MV-4-11 (cell line): ENCODE results near the gene GADD45B.
"Not testable (repeated sequence)": the region's sequence is repeated elsewhere in the genome, so short reads cannot be mapped to it uniquely, and the experiment has no call there.

ENCODE experiments used
- DNase-seq: peaks from one replicate; lab custom pipeline; 2025; lab: John Stamatoyannopoulos, UW

GADD45B gene

DNA sequence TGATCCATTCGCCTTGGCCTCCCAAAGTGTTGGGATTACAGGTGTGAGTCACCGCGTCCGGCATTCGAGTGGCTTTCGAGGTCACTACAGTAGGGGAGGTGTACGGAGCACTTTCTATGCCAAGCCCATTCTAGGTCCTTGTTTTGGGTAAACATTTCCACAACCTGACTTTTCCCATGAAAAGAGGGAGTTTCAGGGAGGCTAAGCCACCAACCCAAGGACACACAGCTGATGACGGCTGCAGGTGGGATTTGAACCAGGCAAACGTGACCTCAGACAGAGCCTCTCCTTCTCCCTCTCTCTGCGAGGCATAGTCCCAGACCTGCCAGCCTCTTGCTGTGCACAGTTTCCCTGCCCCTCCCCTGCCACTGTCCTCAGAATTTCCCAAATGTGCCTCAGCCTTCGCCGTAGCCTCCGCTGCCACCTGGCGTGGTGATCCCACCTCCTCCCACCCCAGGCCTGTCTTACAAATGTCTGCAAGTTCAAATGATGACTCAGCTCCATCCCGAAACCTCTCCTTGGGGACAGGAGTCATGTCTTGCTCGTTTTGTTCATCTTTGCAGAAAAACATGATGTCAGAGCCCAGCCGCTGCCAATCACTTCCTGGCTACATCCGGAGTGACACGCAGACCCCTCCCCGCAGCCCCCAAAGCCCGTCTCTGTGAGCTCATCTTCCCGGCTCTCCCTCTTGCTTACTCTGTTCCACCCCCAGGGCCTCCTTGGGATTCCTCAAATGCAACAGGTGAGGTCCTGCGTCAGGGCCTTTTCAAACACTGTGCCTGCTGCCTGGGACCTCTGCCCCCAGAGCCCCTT lies 6.6 kb upstream of the GADD45B start:
- DNase-seq = peak; percentile 71

DNA sequence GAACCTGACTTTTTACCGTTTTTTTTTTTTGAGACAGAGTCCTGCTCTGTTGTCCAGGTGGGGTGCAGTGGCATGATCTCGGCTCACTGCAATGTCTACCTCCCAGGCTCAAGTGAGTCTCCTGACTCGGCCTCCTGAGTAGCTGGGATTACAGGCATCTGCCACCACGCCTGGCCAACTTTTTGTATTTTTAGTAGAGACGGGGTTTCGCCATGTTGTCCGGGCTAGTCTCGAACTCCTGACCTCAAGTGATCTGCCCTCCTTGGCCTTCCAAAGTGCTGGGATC lies 6.1 kb upstream of the GADD45B start:
- DNase-seq = not testable (repeated sequence)

DNA sequence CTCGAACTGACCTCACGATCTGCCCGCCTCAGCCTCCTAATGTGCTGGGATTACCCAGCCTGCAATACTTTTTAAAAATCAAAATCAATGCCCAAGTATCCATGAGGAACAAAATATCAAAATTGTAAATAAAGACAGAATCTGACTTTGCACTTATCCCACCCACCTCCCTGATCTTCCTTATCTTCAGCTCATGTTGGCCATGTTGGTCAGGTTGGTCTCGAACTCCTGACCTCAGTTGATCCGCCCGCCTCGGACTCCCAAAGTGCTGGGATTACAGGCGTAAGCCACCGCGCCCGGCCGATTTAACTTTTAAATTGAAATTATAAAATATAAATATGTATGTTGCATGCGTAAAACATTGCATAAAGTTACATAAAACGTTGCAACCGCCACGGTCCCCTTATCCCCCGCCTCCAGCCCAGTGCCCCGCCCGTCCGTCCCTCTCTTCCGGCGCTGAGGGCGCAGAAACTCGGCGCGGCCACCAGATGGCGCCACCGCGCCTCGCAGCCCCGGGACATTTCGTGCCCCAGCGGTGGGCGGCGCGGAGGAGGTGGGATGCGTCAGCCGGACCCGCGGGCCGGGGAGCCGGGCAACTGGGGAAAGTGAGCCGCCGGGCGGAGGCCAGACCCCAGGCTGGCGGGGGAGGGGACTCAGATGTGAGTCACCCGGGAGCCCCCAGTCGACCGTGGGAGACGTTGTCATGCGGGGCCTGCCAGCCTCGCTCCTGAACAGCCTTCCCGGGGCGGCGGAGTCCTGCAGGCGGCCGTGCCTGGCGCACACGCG lies 1.5 kb upstream of the GADD45B start:
- DNase-seq = peak; percentile 75

DNA sequence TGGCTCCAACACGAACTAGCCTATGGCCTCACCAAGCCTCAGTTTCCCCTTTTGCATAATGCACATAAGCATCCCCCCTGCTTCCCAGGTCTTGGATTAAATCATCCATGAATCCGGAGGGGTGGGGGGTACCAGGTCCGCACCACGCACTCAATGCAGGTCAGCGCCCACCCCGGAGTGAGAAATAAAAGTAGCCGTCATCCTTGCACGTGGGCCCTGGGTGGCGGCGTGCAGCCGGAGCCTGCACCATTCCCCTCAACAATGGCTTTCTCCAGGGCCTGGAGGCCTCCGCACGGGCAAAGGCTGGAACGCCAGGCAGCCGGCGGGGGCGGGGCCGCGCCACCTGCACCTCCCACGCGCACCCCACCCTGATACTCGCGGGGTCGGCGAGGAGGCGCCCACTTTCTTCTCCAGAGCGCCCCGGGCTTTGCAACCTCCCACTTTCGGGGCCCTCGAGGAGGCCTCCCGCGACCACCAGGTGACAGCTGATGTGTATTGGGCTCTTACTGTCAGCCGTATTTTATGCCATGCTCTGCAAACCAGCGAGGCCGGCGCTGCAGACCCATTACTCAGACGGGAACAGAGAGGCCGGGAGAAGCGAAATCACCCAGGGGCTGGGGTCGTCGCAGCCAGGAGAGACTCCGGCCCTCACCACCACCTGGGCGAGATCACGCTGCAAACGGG lies 767 bp upstream of the GADD45B start:
- peak; percentile 44 for DNase-seq

DNA sequence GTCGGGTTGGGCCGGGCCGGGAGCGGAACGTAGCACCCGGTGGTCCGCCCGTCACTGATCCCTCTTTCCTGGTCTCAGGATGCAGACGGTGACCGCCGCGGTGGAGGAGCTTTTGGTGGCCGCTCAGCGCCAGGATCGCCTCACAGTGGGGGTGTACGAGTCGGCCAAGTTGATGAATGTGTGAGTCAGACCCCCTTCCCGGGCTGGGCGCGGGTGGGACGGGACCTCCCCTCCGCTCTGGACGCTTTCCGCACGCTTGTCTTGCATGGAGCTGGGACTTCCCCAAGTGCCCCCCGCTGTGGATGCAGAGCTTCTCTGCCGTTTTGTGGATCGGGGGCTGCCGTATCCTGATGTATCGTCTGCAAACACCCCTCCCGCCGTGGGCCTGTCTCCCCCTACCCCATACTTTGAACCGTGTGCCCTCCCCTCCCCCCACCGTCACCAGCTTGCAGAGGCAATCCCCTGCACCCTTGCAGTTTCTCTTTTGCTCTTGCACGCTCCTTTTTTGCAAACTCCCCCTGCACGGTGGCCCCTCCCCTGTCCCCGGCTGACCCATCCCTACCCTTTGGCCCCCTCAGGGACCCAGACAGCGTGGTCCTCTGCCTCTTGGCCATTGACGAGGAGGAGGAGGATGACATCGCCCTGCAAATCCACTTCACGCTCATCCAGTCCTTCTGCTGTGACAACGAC lies 669 bp downstream of the GADD45B start:
- DNase-seq = peak; percentile 63

DNA sequence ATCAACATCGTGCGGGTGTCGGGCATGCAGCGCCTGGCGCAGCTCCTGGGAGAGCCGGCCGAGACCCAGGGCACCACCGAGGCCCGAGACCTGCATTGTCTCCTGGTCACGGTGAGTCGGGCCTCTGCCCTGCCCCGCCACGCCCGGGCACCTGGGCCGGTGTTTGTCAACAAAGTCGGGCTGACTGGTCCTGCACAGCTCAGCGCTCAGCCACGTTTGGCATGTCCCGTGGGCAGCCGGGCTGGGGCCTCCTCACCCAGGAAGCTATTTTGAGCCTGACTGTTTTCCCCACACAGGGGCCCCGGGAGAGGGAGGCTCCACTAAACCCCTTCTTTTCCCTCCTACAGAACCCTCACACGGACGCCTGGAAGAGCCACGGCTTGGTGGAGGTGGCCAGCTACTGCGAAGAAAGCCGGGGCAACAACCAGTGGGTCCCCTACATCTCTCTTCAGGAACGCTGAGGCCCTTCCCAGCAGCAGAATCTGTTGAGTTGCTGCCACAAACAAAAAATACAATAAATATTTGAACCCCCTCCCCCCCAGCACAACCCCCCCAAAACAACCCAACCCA lies 1.3 kb downstream of the GADD45B start:
- DNase-seq = no peak

DNA sequence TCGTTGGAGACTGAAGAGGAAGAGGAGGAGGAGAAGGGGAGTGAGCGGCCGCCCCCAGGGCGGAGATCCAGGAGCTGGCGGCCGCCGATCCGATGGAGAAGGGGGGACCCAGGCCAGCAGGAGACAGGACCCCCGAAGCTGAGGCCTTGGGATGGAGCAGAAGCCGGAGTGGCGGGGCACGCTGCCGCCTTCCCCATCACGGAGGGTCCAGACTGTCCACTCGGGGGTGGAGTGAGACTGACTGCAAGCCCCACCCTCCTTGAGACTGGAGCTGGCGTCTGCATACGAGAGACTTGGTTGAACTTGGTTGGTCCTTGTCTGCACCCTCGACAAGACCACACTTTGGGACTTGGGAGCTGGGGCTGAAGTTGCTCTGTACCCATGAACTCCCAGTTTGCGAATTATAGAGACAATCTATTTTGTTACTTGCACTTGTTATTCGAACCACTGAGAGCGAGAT lies 1.8 kb downstream of the GADD45B start:
- DNase-seq = no peak

DNA sequence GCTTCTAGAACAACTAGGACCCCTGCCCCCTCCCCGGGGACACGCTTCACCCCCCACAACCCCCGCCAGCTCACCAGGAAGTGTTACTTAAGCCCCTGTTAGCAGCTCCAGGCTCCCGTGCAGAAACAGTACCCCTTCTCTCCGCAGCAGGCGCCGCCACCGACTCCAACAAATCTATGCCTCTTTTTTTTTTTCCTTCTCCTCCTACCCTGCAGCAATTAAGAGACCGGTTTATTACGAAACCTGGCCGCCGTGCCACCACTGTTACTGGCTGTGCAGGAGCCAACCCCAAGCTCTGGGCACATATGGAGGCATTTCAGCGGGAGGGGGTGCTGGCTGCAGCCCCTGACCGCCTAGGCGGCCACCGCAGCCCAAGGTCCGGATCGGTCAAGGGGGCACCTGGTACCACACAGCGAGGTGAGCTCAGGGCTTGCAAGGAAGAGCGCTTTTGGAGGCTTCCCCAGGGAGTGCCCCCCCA lies 2.4 kb downstream of the GADD45B start:
- DNase-seq = peak; percentile 98

DNA sequence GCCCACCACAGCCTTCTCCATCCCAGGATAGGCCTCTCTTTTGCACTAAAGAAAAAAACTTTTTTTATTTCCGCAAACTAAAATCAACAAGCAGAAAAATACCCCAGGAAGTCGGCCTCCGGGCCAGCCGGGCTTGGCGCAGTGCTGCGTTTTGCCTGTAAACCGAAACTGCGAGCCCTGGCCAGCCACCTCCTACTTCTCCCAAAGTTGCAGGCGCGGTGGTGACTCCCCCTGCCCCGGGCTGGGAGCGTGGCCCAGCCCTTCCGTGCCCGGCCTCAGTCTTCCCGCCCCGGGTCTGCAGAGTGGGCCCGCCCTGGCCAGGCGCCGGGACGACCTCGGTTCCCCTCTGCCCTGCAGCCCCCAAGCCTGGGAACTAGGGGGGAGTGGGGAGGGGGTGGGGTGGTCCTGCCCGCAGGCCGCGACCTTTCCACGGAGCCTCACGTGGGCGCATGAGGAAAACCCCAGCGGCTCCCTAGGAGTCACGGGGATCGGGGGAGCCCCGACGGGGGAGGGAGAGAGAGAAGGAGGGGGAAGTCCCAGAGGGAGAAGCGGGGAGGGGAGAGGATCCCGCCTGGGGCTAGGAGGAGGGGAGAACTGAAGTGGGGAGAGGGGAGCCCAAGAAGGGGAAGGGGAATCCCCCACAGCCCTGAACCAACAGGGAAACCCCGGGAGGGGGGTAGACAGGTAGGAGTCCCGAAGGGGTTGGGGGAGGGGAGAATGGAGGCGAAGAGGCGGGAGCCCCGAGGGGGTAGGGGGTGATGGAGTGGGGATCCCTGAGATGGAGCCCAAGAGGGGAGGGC lies 3.0 kb downstream of the GADD45B start:
- DNase-seq = peak; percentile 83

DNA sequence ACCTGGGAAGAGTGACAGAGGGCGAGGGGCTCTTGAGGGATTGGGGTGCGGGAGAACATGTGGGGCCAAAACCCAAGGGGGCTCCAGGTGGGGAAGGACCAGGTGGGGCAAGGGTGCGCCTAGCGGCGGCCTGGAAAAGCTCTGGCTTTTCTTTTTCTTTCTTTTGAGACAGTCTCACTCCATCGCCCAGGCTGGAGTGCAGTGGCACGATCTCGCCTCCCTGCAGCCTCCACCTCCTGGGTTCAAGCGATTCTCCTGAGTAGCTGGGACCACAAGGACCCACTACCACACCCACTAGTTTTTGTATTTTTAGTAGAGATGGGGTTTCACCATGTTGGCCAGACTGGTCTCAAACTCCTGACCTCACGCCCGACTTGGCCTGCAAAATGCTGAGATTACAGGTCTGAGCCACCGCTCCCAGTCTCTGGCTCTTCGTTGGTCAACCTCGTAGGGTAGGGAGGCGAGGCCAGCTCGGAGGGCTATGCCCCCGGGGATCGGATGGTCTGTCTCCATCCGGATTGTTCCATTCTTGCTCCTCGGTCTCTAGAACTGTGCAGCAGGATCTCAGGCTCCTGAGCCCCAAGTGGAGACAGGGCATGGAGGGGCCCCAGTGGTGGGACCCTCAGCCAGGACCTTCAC lies 3.7 kb downstream of the GADD45B start:
- no peak for DNase-seq

DNA sequence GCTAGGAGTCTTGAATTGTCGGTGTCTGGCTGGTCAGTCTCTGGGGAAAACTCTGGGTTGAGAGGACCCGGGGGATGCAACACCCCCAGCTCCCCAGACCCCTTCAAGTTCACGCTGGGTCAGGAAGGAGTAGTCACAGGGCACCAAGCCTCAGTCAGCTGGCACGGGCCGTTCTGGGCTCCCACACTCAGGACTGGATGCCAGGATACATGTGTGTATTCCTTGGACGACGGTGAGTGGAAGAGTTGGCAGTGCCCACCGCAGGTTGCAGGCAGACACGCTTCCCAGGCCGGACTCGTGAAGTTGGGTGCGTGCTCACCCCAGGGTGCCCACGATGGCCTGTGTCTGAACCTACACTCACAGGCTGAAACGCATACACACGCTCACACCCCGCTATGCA lies 5.5 kb downstream of the GADD45B start:
- no peak for DNase-seq

DNA sequence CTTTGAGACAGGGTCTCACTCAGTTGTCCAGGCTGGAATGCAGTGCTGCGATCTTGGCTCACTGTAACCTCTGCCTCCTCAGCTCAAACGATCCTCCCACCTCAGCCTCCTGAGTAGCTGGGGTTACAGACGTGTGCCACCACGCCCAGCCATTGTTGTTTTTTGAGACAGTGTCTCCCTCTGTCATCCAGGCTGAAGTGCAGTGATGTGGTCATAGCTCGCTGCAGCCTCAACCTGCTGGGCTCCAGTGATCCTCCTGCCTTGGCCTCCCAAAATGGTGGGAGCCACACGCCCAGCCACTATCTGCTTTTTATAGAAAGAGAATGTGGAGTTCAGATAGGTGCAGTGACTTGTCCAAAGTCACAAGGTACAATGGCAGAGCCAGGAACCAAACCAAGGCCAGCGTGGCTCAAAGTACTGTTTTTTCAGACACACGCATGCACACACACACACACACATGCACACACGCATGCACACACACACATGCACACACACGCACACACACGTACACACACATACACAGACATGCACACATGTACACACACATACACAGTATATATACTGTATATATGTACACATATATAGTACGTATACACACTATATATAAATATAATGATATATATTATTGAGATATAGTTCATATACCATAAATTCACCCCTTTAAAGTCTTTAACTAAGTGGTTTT lies 6.6 kb downstream of the GADD45B start:
- DNase-seq = no peak

DNA sequence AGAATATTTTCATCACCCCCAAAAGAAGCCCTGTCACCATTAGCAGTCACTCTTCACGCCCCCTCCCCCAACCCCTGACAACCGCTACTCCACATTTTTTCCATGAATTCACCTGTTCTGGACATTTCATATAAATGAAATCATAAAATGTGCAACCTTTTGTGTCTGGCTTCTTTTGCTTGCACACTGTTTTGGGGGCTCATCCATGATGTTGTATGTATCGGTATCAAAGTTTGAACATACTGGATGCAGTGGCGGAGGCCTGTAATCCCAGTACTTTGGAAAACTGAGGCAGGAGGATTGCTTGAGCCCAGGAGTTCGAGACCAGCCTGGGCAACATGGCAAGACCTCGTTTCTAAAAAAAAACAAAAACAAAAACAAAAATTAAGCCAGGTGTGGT lies 7.2 kb downstream of the GADD45B start:
- DNase-seq = no peak

DNA sequence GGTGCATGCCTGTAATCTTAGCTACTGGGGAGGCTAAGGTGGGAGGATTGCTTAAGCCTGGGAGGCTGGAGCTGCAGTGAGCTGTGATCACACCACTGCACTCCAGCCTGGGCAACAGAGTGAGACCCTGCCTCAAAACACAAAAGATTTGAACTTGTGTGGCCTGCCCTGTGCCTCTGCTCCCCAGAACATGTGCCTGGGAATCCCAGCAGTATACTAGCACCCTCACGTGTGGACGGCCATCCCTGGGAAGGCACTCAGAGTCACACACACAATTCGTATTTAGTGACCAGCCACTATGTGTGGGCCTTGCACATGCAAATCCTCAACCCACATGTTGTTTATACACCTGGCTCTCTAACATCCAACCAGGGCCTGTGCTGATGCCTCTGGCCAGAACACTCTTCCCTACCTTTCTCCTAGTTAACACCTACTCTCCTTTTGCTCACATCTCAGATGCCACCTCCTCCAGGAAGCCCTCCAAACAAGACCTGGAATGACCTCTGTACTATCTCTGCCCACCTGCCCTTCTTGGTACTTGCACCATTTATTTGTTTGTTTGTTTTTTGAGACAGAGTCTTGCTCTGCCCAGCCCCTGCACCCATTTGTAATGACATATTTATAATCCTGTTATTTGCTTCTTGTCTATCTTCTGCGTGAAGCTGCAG lies 7.7 kb downstream of the GADD45B start:
- DNase-seq = no peak

DNA sequence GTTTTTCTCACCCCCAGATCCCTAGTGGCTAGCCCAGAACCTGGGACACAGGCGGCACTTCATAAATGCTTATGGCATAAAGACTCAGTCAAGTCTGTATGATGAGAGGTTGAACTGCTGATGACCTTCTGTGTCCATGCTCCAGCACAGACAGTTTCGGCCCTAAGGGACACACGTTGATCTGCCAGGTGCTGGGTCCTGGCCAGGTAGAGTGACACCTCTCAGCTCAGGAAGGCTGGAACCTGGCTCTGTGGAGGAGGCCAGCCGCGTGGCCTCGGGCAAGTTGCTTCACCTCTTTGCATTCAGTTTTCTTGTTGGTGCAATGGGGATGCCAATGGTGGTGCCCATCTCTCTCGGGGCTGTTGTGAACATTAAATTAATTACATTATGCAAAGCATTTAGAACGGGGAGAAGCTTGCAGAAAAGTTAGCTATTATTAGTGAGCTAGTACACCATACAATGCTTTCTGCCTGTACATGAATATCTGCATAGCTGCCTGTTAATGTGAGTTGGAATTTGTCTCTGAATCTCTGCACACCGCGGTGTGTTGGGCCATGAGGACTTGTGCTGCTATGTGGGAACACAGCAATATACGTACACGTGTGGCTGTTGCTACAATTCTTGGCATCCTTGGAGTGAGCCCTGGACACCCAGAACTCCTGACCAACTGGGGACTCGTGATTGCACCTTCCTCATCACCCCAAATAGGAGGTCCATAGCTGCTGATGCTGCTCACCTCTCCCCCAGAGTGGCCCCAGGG lies 8.4 kb downstream of the GADD45B start:
- DNase-seq = no peak

DNA sequence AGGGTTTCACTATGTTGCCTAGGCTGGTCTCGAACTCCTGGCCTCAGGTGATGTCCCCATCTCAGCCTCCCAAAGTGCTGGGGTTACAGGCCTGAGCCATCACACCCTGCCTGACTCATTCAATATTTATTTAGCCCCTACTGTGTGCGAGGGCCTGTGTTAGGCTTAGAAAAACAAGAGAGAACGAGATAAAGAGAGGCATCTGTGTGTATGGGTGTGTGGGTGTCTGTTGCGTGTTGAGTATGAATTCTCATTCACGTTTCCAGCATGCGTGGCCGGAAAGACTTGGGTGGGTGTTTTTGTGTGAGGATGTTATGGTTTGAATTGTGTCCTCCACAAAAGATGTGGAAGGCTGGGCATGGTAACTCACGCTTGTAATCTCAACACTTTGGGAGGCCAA lies 9.5 kb downstream of the GADD45B start:
- DNase-seq = no peak

DNA sequence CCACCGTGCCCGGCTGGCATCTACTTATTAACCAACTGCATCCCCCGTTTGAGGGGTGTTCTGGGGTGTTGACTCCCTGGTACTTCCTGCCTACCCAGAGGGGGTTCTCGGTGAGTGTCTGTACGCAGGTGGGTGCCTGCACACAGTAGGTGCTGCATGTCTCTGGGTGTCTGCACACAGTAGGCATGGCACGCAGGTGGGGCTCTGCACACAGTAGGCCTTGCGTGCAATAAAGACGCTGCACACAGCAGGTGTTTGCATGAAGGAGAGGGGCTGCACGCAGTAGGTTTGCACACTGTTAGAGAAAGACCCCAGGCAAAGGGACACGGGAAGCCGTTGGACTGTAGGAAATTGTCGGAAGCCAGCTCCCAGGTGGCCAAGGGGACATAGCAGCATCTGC lies 11.2 kb downstream of the GADD45B start:
- DNase-seq = no peak

DNA sequence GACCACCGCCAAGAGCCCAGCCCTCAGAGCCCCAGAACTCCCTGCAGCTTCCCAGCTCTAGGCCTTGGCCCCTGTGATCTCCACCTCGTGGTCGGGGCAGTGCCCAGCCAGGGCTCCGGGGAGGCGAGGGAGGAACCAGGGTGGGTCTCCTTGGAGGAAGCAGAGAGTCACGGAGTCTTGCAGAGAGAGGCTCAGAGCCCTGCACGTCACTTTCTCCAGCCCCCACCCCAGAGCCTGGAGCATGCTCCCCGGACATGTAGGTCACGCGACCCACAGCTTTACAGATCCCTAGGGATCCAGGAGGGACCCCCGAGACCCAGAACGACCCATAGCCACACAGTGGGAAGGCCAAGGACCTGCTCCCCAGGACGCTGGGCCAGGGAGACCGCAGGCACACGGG lies 11.9 kb downstream of the GADD45B start:
- DNase-seq = no peak
